Left ventricle myocardium inferior (tissue), 1 donor: ENCODE data around the gene ESYT1. TPM values are rescaled to one million over a fixed set of nuclear protein-coding genes. Genes with fewer than 3 reads are reported as not detected.

Source experiments
- total RNA-seq: library from RNA; stranded (reverse); fragmentation: NEBNext Ultra II Directional; extraction: Animal tissue kit (Norgen Biotek cat#: 25700); gene quantifications from one replicate; pipeline ENCODE4 v1.2.1, GENCODE V29; 2021
- donor health status: DM: no; HTN: yes; CAD: no; lungs with severe emphysema.

The ESYT1 gene
- total RNA-seq, 1 donor from 2014 or later = 23.2 TPM

Other genes with a start within 250 kb of the ESYT1 start
- gene PYM1, start 200.4 kb upstream of the ESYT1 start, total RNA-seq = 14.8 TPM
- gene DGKA, start 197.1 kb upstream of the ESYT1 start, total RNA-seq = 6.5 TPM
- 0.16 TPM for gene PMEL, start 162.2 kb upstream of the ESYT1 start, total RNA-seq
- 7.3 TPM for gene CDK2, start 161.4 kb upstream of the ESYT1 start, total RNA-seq
- 111 TPM for gene RAB5B, start 154.2 kb upstream of the ESYT1 start, total RNA-seq
- gene SUOX, start 131.0 kb upstream of the ESYT1 start, total RNA-seq = 36.0 TPM
- 8.4 TPM for gene IKZF4, start 107.2 kb upstream of the ESYT1 start, total RNA-seq
- gene RPS26, start 86.3 kb upstream of the ESYT1 start, total RNA-seq = 48.7 TPM
- gene ERBB3, start 48.1 kb upstream of the ESYT1 start, total RNA-seq = 2.3 TPM
- gene PA2G4, start 23.7 kb upstream of the ESYT1 start, total RNA-seq = 65.7 TPM
- 1,892 TPM for gene RPL41, start 11.6 kb upstream of the ESYT1 start, total RNA-seq
- 4.9 TPM for gene ZC3H10, start 10.0 kb upstream of the ESYT1 start, total RNA-seq
- 54.1 TPM for gene MYL6B, start 24.3 kb downstream of the ESYT1 start, total RNA-seq
- gene MYL6, start 30.1 kb downstream of the ESYT1 start, total RNA-seq = 508 TPM
- gene SMARCC2, start 61.2 kb downstream of the ESYT1 start, total RNA-seq = 67.1 TPM
- gene RNF41, start 93.7 kb downstream of the ESYT1 start, total RNA-seq = 51.4 TPM
- 20.3 TPM for gene NABP2, start 96.1 kb downstream of the ESYT1 start, total RNA-seq
- gene SLC39A5, start 101.8 kb downstream of the ESYT1 start, total RNA-seq = not detected
- 25.1 TPM for gene ANKRD52, start 130.1 kb downstream of the ESYT1 start, total RNA-seq
- gene COQ10A, start 138.7 kb downstream of the ESYT1 start, total RNA-seq = 203 TPM
- 780 TPM for gene CS, start 172.1 kb downstream of the ESYT1 start, total RNA-seq
- gene CNPY2, start 187.7 kb downstream of the ESYT1 start, total RNA-seq = 33.4 TPM
- gene PAN2, start 205.7 kb downstream of the ESYT1 start, total RNA-seq = 49.5 TPM
- not detected for gene IL23A, start 210.6 kb downstream of the ESYT1 start, total RNA-seq
- 34.9 TPM for gene STAT2, start 231.8 kb downstream of the ESYT1 start, total RNA-seq
- not detected for gene APOF, start 234.6 kb downstream of the ESYT1 start, total RNA-seq